ENCODE measurements around the gene LRP1B.

Gene LRP1B

DNA sequence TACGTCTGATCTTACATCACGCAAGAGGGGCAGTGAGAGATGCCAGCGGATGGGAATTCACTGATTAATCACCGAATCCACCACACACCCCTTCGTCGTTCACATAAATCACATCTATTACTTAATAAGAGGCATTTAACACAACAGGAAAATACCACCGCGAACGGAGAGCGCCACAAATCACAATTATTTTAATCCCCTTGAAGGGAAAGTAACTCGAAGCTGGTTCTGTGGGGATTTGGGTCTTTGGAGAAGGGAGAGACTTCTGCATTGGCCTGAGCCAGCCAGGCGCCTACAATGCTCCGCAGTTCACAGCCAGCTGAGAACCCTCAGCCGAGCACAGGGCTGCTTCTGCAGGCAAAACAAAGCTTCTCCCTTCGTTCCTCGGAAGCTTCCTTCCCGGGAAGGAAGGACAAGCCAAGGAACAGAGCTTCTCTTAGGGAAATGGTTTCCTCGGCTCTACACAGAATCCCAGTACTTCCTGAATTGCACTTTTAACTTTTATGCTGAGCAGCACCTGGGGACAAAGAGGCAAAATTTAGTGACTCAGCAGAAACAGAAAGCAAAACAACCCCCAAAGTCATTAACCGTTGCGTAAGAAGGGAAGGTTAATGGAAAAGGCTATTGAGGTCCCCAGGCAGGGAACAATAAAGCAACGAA lies at the start of gene LRP1B:
LRP1B (minus strand) TSS at position 7 of the 660 bp plus-strand sequence. CDS start 287 bp downstream, outside the sequence.
- peak; percentile 11 for DNase-seq

- no peak for DNase-seq
These were observed 48.9 kb upstream of the LRP1B start for GRCh38 chr2:142179686-142180085.

GRCh38 chr2:142178604-142179003 lies 47.8 kb upstream of the LRP1B start:
- no peak for DNase-seq

DNA sequence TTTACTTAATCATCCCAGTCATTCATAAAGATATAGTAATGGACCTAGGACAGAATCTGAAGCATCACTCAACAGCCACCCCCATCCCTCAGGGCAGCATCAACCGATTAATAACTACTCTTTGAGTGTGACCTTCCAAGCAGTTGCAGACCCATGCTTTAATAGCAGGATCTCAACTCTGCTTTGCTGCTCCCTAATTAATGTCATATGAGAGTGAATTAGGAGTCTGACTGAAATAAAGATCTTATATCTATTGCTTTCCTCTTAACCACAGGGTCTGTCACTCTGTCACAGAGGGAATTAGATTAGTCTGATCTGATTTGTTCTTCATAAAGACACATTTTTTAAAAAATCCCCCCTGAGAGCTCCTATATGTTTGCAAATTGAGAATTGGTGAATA lies 46.1 kb upstream of the LRP1B start:
- DNase-seq: no peak

GRCh38 chr2:142175813-142176338 lies 45.1 kb upstream of the LRP1B start:
- DNase-seq: no peak

DNA sequence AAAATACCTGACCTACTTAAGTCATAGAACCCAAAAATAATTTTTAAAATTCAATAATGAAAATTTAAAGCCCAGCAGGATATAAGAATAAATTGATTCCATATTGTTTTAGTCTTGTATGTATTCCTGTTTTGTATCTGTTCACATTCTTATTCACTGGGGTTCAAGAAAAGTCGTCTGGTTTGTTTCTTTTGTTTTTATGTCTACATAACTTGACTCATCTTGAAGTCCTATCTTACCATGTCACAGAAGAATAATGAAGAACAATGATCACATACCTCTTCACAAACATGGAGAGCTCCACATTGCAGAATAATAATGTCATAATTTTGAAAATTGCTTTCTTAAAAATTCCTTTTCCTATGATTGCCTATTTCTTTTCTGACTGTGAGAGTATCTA lies 43.4 kb upstream of the LRP1B start:
- DNase-seq: no peak

GRCh38 chr2:142170847-142171246 lies 40.0 kb upstream of the LRP1B start:
- no peak for DNase-seq

DNA sequence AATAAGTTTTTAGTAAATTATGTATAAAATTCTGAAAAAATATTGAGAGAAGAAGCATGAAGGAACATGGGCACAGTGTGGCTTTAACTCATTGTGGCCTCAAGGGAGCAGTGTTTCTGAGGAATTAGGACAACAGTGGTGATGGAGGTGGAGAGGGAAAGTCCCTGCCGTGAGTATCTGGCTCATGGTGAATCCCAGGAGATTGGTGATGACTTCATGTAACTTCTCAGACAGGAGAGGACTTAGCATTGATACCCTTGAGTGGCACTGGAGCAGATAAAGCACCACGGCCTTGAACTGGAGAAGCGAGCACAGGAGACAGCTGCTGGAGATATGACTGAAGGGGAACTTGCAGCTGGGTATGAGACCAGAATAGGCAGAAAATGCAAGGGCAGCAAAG lies 35.0 kb upstream of the LRP1B start:
- DNase-seq: peak; percentile 1

DNA sequence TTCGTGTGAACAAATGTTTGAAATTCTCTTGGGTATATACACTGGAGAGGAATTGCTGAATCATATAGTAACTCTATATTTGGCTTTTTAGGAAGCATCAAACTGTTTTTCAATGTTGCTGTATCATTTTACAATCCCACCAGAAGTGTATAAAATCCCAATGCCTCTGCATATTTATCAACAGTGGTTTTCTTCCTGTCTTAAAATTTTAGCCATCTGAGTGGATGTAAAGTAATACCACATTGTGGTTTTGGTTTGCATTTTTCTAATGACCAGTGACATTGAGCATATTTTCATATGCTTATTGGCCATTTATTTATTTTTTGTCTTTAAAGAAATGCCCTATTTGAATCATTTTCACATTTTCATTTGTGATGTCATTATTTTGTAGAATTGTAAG lies 22.8 kb upstream of the LRP1B start:
- DNase-seq: no peak

DNA sequence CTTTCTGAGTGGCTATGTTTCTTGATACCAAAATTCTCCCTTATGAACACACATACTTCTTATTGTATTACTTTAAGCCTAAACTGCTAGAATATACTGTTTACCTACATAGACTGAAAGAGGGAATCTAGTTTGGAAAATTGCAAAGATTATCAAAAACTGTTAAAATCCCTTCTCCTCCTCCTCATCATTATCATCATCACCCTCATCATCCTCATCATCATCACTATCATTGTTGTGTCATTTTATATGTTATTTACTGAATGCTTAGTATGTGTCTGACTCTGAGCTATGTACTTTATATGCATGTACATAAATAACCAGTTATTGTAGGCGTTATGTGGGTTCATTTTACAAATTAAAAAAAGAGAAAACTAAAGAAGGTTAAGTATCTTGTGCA lies 19.6 kb upstream of the LRP1B start:
- DNase-seq: no peak

GRCh38 chr2:142144547-142144946 lies 13.7 kb upstream of the LRP1B start:
- DNase-seq: no peak

DNA sequence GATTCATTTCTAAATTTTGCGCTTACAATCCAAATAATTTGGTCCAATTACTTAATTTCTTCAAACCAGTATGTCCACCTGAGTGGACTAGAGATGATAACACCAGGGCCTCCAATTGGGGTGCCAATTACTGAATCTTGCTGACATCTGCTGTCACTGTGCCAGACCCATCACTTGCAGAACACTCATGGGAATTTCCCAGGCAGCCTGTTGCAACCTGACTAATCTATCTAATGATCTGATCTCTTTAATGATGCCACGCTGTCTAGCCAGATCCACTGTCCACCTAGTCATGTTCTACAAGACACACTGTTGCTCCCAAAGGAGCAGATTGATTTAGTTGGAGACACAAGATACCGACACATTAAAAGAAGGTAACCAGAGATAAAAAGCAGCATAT lies 11.8 kb upstream of the LRP1B start:
- DNase-seq: peak; percentile 6

GRCh38 chr2:142140434-142140845 lies 9.6 kb upstream of the LRP1B start:
- peak; percentile 17 for DNase-seq

- no peak for DNase-seq
These were observed 8.6 kb upstream of the LRP1B start for GRCh38 chr2:142139384-142139783.

DNA sequence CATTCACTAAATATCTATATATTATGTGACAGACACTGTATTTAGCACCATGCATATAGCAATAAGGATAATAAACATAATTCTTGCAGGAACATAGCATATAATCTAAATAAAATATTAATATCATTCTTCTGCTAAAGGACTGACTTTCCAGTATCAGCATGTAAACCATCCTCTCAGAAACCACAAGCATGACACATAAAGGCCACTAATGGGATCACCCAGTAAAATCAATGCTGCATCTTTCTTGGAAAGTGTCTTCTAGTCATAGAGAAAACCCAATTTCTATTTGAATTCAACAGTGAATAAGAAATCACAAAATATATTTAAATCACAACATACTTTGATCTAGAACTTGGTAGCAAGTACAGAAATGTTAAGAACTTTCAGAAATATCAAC lies 5.8 kb upstream of the LRP1B start:
- no peak for DNase-seq

GRCh38 chr2:142134911-142135310 lies 4.1 kb upstream of the LRP1B start:
- DNase-seq: no peak

DNA sequence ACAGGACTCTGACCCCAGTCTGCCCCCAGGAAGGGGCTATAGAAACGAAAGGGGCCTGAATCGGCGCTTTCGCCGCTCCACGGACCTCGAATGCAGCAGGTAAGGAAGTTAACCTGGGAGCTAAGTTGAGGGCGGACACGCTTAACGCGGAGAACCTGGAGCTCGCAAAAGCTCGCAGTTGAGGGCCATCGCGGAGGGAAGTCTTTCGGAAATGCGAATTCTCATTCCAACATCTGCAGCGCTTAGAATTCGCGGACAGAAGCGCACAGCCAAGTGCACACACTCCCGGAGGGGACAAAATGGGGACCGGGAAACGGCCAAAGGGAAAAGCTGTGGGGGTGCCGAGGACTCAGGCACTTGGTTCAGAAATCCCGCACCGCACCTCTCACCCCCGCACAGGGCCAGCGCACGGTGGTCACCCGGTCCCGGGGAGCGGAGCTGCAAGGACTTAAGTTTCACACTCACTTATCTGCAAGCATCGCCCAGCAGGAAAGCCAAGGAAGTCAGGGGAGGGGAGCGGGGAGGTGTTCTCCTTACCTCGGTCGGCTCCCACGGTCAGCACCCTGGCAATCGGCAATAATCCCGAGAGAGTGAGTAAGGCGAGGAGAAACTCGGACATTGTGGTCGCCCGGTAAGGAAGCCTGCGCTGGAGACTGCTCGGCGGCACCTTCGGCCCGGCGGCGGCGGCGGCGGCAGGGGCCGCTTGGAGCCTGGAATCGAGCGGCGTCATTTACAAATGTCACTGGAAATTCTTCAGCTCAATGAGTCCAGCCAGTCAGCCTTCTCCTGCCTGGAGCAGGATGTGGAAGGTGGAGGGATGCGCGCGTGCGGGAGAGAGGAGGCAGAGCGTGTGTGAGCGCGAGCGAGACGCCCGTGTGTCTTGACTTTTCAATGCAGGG lies 456 bp downstream of the LRP1B start:
- no peak for DNase-seq

- DNase-seq: no peak
These were observed 2.7 kb downstream of the LRP1B start for GRCh38 chr2:142128105-142128504.

GRCh38 chr2:142127248-142127647 lies 3.6 kb downstream of the LRP1B start:
- no peak for DNase-seq

DNA sequence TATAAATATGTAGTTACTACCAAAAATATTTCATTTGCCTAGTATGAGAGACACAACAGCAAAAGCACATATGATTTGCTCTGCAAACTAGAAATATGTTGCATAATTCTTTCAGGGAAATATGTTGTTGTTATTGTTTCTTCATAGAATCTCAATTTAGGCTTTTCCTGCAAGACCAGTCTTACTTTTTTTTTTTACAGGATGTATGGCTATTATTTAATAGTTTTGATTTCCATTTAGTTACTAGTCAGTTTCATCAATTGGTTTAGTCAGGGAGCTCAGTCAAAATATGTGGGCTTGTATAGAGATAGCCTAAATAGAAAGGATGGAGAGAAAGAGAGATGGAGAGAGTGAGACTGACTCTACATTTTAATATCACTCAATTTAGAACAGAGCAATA lies 6.1 kb downstream of the LRP1B start:
- no peak for DNase-seq

DNA sequence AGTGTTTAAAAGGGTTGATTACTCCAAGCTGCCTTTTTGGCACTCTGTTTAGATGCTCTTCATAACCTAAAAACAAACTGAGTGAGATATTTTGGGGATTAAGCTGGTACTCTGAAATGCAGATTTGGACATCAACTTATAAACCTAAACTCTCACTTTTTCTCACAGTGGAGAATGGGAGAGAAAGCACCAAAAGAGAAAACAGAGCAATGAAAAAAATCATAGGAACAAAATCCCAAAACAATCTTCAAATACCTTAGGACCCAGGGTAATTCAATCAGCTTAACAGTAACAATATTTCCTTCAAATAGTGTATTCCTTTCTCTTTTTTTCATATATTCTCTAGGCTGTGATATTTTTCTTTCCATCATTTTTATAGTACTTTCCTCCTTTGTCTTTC lies 11.5 kb downstream of the LRP1B start:
- no peak for DNase-seq

- no peak for DNase-seq
These were observed 18.0 kb downstream of the LRP1B start for GRCh38 chr2:142112757-142113221.

DNA sequence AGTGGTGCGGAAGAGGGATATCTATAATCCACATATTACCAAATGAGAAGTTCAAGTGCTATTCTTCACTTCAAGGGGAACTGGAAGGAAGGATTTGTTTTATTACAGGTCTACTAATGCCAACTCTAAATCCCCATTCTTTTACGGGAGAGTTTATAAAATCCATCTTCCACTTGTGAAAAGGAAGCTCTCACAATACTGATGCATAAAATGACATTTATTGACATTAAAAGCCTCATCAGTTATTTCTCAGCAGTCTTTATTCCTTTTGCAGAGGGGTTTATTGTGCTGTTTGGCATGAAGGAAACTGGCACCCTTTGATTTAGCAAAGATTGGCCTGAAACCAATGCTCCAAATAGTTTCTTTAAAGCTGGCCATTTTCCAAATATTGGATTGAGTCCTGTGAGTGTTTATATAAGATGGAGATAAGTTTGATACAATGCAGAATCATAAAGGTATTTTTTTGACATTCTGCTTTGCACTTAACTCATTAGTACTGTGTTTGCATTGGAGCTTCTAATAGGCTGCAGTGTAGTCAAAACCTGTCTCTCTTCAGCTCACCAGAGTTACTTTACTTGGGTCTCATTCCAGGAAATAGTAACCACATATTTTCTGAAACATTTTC lies 26.6 kb downstream of the LRP1B start:
- no peak for DNase-seq

- DNase-seq: no peak
These were observed 29.8 kb downstream of the LRP1B start for GRCh38 chr2:142100970-142101369.

Data from inflammatory macrophage treated with lipopolysaccharide for 4 hours (primary cell).